Tibial nerve (tissue), 4 donors: Measurements from ENCODE around the gene AGBL1. TPM values are rescaled to one million over a fixed set of nuclear protein-coding genes. Genes with fewer than 3 reads are reported as not detected.

Experiments used
- DNase-seq, 2 donors: peaks; one replicate each; pipeline ENCODE4 v3.0.0-alpha.2; 2019; ENCODE audit warnings: low spot score in 2 of 2
- H3K27ac ChIP-seq, 4 donors: fragments of 200-600 bp; sonication (generic) in 3 of 4; one replicate each; pipeline ENCODE4 v1.5.1; 2017 to 2019; ENCODE audit warnings: mild to moderate bottlenecking in 1 of 4
- H3K27me3 ChIP-seq, 2 donors: fragments of 200-600 bp; sonication (generic) in 1 of 2; one replicate each; pipeline versions ENCODE4 v1.5.1 to v1.6.0; 2017 to 2019
- H3K36me3 ChIP-seq, 3 donors: fragments of 200-600 bp; sonication (generic); one replicate each; pipeline ENCODE4 v1.5.1; 2018 to 2019
- H3K4me1 ChIP-seq, 4 donors: fragments of 200-600 bp; sonication (generic) in 3 of 4; one replicate each; pipeline ENCODE4 v1.5.1; 2017 to 2019
- H3K4me3 ChIP-seq, 4 donors: fragments of 200-600 bp; sonication (generic) in 3 of 4; one replicate each; pipeline ENCODE4 v1.5.1; 2017 to 2019; ENCODE audit warnings: mild to moderate bottlenecking in 1 of 4, moderate library complexity in 1 of 4
- H3K9me3 ChIP-seq, 4 donors: fragments of 200-600 bp; sonication (generic) in 3 of 4; one replicate each; pipeline ENCODE4 v1.5.1; 2017 to 2019
- CTCF ChIP-seq, 5 experiments: fragments of 200-600 bp in 3 of 5; fragments of 450-650 bp in 2 of 5; sonication (generic) in 3 of 5; IDR thresholded peaks; one replicate each; pipeline ENCODE4 v1.5.1; 2016 to 2019; ENCODE audit warnings: antibody characterized with exemption in 5 of 5, mild to moderate bottlenecking in 3 of 5, moderate library complexity in 2 of 5
- EP300 ChIP-seq, 2 donors: sonication (generic); formaldehyde crosslinking; IDR thresholded peaks; one replicate each; pipeline ENCODE4 v1.6.1; 2017; ENCODE audit warnings: antibody characterized with exemption in 2 of 2, mild to moderate bottlenecking in 1 of 2
- POLR2A ChIP-seq, 2 donors: fragments of 450-650 bp; IDR thresholded peaks; one replicate each; pipeline ENCODE4 v1.6.1; 2017; ENCODE audit warnings: antibody characterized with exemption in 2 of 2, mild to moderate bottlenecking in 2 of 2, moderate library complexity in 2 of 2
- WGBS, 2 donors: methylation state at CpG; one replicate each; pipeline ENCODE4 v1.1.5; 2018; 5-methylcytosine and 5-hydroxymethylcytosine counted together
- total RNA-seq, 4 donors: library from RNA; depleted of rRNA; stranded (reverse); fragments of >200 nt; gene quantifications; one replicate each; pipeline ENCODE4 v1.1.0, GENCODE V29; 2016

Gene AGBL1
- total RNA-seq, 4 donors from 2014 or later = under 0.01 to 1.2 (median 0.21) TPM; not detected in 1

GRCh38 chr15:86193716-86194380, 114.2 kb downstream of the AGBL1 start:
- no peaks in the 10 kb centered on the region for H3K9me3 ChIP-seq
- WGBS, 2 donors = 46 to 56% methylated on average over 11 of the region's 11 CpGs
- no peak overlapping the region for H3K4me3 ChIP-seq
- DNase-seq = no peak
- H3K27ac ChIP-seq = no peak overlapping the region
- TF ChIP-seq EP300 (IDR thresholded peaks at IDR 0.05) = no peak
- TF ChIP-seq CTCF (IDR thresholded peaks at IDR 0.05) = no peak
- no peak for TF ChIP-seq POLR2A (IDR thresholded peaks at IDR 0.05)
- no peaks in the 10 kb centered on the region for H3K36me3 ChIP-seq
- H3K27me3 ChIP-seq = no peaks in the 10 kb centered on the region
- H3K4me1 ChIP-seq = no peaks in the 10 kb centered on the region

DNA sequence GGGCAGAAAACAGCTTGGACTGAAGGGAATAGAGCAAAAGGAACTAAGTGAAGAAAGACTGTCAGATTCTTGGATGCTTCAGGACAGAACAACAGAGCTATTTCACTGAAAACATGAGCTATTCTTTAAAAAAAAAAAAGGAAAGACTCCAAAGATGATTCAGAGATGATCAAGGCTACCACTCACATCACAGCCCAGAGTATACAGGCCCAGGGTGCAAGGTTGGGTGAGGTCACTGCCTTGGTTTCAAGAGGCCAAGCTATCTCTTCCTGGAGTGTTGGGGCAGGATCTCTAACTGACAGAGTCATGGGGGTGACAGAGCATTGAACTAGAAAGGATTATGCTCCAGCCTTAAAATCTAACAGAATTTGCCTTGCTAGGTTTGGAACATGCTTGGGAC, 118.1 kb downstream of the AGBL1 start:
- TF ChIP-seq CTCF (IDR thresholded peaks at IDR 0.05) = no peak
- TF ChIP-seq EP300 (IDR thresholded peaks at IDR 0.05) = no peak
- TF ChIP-seq POLR2A (IDR thresholded peaks at IDR 0.05) = no peak
- H3K27me3 ChIP-seq = no peaks in the 10 kb centered on the region
- DNase-seq = no peak
- no peaks in the 10 kb centered on the region for H3K4me1 ChIP-seq
- H3K9me3 ChIP-seq = no peaks in the 10 kb centered on the region
- H3K4me3 ChIP-seq = no peak overlapping the region
- no peaks in the 10 kb centered on the region for H3K36me3 ChIP-seq
- no peak overlapping the region for H3K27ac ChIP-seq

DNA sequence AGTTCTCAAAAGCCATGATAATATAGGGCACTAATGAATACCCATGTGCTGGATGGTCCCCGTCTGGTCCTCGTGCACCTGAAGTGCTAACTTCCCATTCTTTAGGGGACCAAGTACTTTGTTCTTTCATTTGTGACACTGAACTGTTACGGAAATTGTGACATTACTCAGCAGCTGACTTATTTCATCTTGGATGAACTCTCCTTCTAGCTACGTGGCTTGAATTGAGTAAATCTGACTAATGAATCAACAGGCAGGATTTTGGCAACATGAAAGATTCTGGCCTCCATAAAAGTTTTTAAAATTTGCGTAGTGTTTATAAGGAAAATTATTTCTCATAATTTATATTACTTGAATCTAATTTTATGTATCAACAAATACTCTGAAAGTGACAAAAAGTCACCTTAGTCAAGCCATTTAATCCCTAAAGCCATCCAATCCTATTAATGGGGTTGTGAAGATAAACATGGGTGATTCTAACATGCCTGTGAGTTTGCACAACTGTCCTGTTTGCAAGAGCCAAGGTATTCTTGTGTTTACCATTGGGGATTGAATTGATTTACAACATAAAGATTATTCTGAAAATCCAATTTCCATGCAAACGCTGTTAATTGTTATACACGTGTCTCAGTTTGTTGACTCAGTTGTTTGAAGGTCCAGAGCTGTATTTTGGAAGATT, 119.9 kb downstream of the AGBL1 start:
- no peak for DNase-seq
- H3K27ac ChIP-seq = no peak overlapping the region
- 67 to 71% methylated on average over 7 of the region's 7 CpGs for WGBS, 2 donors
- no peak overlapping the region for H3K4me3 ChIP-seq
- H3K4me1 ChIP-seq = no peaks in the 10 kb centered on the region
- no peaks in the 10 kb centered on the region for H3K36me3 ChIP-seq
- no peak for TF ChIP-seq EP300 (IDR thresholded peaks at IDR 0.05)
- TF ChIP-seq POLR2A (IDR thresholded peaks at IDR 0.05) = no peak
- TF ChIP-seq CTCF (IDR thresholded peaks at IDR 0.05) = no peak
- H3K27me3 ChIP-seq = no peaks in the 10 kb centered on the region
- H3K9me3 ChIP-seq = no peaks in the 10 kb centered on the region

GRCh38 chr15:86201313-86202008, 121.8 kb downstream of the AGBL1 start:
- no peaks in the 10 kb centered on the region for H3K4me1 ChIP-seq
- 73 to 75% methylated on average over 3 of the region's 3 CpGs for WGBS, 2 donors
- H3K27ac ChIP-seq = no peak overlapping the region
- TF ChIP-seq CTCF (IDR thresholded peaks at IDR 0.05) (no peak), EP300 (IDR thresholded peaks at IDR 0.05) (no peak), POLR2A (IDR thresholded peaks at IDR 0.05) (no peak)
- no peaks in the 10 kb centered on the region for H3K9me3 ChIP-seq
- no peaks in the 10 kb centered on the region for H3K36me3 ChIP-seq
- DNase-seq = no peak
- no peak overlapping the region for H3K4me3 ChIP-seq
- H3K27me3 ChIP-seq = no peaks in the 10 kb centered on the region

GRCh38 chr15:86203462-86203861, 123.8 kb downstream of the AGBL1 start:
- no peak for TF ChIP-seq CTCF (IDR thresholded peaks at IDR 0.05)
- no peak for TF ChIP-seq EP300 (IDR thresholded peaks at IDR 0.05)
- TF ChIP-seq POLR2A (IDR thresholded peaks at IDR 0.05) = no peak
- 75 to 79% methylated on average over 2 of the region's 2 CpGs for WGBS, 2 donors
- H3K36me3 ChIP-seq = no peaks in the 10 kb centered on the region
- H3K27me3 ChIP-seq = no peaks in the 10 kb centered on the region
- H3K9me3 ChIP-seq = no peaks in the 10 kb centered on the region
- no peaks in the 10 kb centered on the region for H3K4me1 ChIP-seq
- H3K27ac ChIP-seq = no peak overlapping the region
- no peak for DNase-seq
- H3K4me3 ChIP-seq = no peak overlapping the region
